Kidney (tissue), 14 donors: ENCODE results near the gene NAT16. TPM values are rescaled to one million over a fixed set of nuclear protein-coding genes. Genes with fewer than 3 reads are reported as not detected.

ENCODE experiments used
- DNase-seq, 5 donors: peaks; one replicate each; pipeline ENCODE4 v3.0.0-alpha.2; 2013 to 2020
- FAIRE-seq: peaks from 2 replicates; lab custom pipeline; 2012; peaks lifted over from hg19 to GRCh38; lab: Jason Lieb, UNC
- H3K27ac ChIP-seq, 2 donors: one replicate each; pipeline ENCODE4 v1.7.0; 2013; ENCODE audit warnings: low read depth in 2 of 2, low read length in 2 of 2, inconsistent platforms in 1 of 2
- H3K27me3 ChIP-seq: one replicate; pipeline ENCODE4 v1.7.1; 2013; ENCODE audit warnings: low read length, inconsistent platforms; ENCODE audit not compliant: control insufficient read depth, insufficient read depth
- H3K36me3 ChIP-seq, 3 donors: one replicate each; pipeline versions ENCODE4 v1.7.0 to v1.7.1; 2013; ENCODE audit warnings: low read length in 3 of 3, control low read depth in 1 of 3, inconsistent platforms in 1 of 3; ENCODE audit not compliant: insufficient read depth in 3 of 3, control insufficient read depth in 2 of 3
- H3K4me1 ChIP-seq, 3 donors: one replicate each; pipeline versions ENCODE4 v1.7.0 to v1.7.1; 2013; ENCODE audit warnings: low read length in 3 of 3, inconsistent platforms in 1 of 3, low read depth in 1 of 3; ENCODE audit not compliant: control insufficient read depth in 2 of 3, insufficient read depth in 2 of 3
- H3K4me3 ChIP-seq, 3 donors: one replicate each; pipeline versions ENCODE4 v1.7.0 to v1.8.1; 2013; ENCODE audit warnings: low read length in 3 of 3, control low read depth in 1 of 3, inconsistent platforms in 1 of 3
- H3K9ac ChIP-seq, 3 donors: one replicate each; pipeline versions ENCODE4 v1.7.0 to v1.7.1; 2013; ENCODE audit warnings: low read length in 3 of 3, control low read depth in 1 of 3, inconsistent platforms in 1 of 3
- H3K9me3 ChIP-seq, 3 donors: one replicate each; pipeline versions ENCODE4 v1.7.0 to v1.7.1; 2013; ENCODE audit warnings: low read length in 3 of 3, control low read depth in 1 of 3, inconsistent platforms in 1 of 3; ENCODE audit not compliant: control insufficient read depth in 2 of 3, insufficient read depth in 1 of 3
- CTCF ChIP-seq: IDR thresholded peaks from 3 replicates; pipeline ENCODE4 v1.5.1; 2012; ENCODE audit warnings: mild to moderate bottlenecking, moderate library complexity, borderline replicate concordance; ENCODE audit not compliant: insufficient read depth; ENCODE audit errors: extremely low read depth
- intact Hi-C: fragments of 100-400 bp; cut with DNase I; formaldehyde crosslinking; loops from one replicate; pipeline ENCODE4 v1.11.1; 2022
- polyA plus RNA-seq: library from polyadenylated mRNA; stranded (reverse); fragments of 350-450 nt; fragmentation: Illumina TruSeq; extraction: RNeasy Lipid Tissue Mini Kit (QIAGEN cat#74804); gene quantifications from one replicate; pipeline ENCODE4 v1.2.3, GENCODE V29; 2014; ENCODE audit warnings: low read depth, low replicate concordance; ENCODE audit not compliant: insufficient read depth
- total RNA-seq: library from RNA; stranded (reverse); fragmentation: NEBNext Ultra II Directional; extraction: Animal tissue kit (Norgen Biotek cat#: 25700); gene quantifications from one replicate; pipeline ENCODE4 v1.2.1, GENCODE V29; 2021
- donor health status: control.
- donor health status: control.
- donor health status: control.
- donor health status: control.
- donor health status: control.
- donor health status: DM: yes; HTN: yes; CAD: no.
- donor health status: Normal renal cell carcinoma (clear cell type).

The NAT16 gene
- total and polyA plus RNA-seq, 2 donors from 2014 or later, result not detected

DNA sequence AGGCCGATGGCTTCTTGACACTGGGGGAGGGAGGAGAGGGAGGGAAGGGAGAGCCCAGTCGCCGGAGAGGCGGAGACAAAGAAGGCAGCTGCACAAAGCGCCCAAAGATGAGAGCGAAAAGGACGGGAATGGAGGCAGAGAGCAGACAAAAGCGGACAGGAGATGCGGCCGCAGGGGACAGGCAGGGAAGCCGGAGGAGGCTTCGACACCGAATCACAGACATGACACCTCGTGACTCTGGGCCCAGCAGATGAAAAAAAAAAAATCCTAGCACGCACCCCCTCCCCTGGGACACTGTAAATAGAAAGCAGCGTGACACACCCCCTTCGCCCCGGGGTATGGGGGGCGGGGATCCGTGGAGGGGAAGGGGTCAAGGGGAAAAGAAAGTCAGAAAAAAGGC is 976 bp downstream of the NAT16 start:
- H3K4me3 ChIP-seq, result no peak overlapping the region
- H3K9me3 ChIP-seq, result no peaks in the 10 kb centered on the region
- no peaks in the 10 kb centered on the region for H3K36me3 ChIP-seq
- TF ChIP-seq CTCF, result no peak
- no peak for DNase-seq
- H3K27me3 ChIP-seq, result peaks cover 41% of the 10 kb centered on the region
- FAIRE-seq, result no peak
- no peak overlapping the region for H3K27ac ChIP-seq
- H3K4me1 ChIP-seq, result no peaks in the 10 kb centered on the region
- intact Hi-C loops, result no loop called here
- H3K9ac ChIP-seq, result no peak overlapping the region

- Histone ChIP-seq H3K4me1 (peaks cover 0 to 5% (median 0%) of the 10 kb centered on the region in 3 donors), H3K9ac (no peak overlapping the region), H3K27me3 (peaks cover 49% of the 10 kb centered on the region), H3K36me3 (no peaks in the 10 kb centered on the region), H3K4me3 (no peak overlapping the region), H3K27ac (no peak overlapping the region), H3K9me3 (no peaks in the 10 kb centered on the region)
- no peak for DNase-seq
- TF ChIP-seq CTCF, result no peak
- intact Hi-C loops, result no loop called here
- no peak for FAIRE-seq
Observed at GRCh38 chr7:101177644-101178043, 2.4 kb downstream of the NAT16 start.

DNA sequence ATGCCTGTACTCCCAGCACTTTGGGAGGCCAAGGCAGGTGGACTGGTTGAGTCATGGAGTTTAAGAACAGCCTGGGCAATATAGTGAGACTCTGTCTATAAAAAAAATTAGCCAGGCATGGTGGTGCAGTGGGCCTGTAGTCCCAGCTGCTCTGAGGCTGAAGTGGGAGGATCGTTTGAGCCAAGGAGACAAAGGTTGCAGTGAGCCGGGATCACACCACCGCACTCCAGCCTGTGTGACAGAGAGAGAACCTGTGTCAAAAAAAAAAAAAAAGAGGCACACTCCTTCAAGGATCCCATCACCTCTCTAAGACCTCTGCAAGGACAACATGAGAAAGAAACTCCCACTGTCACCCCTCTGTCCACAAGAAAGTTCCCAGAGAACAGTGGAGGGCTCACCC is 4.4 kb downstream of the NAT16 start:
- TF ChIP-seq CTCF, result no peak
- Histone ChIP-seq H3K27ac (no peak overlapping the region), H3K4me1 (peaks cover 0 to 8% (median 0%) of the 10 kb centered on the region in 3 donors), H3K4me3 (no peak overlapping the region), H3K36me3 (no peaks in the 10 kb centered on the region), H3K9me3 (no peaks in the 10 kb centered on the region), H3K27me3 (peaks cover 59% of the 10 kb centered on the region), H3K9ac (no peak overlapping the region)
- no peak for FAIRE-seq
- DNase-seq, result no peak
- intact Hi-C loops, result no loop called here

DNA sequence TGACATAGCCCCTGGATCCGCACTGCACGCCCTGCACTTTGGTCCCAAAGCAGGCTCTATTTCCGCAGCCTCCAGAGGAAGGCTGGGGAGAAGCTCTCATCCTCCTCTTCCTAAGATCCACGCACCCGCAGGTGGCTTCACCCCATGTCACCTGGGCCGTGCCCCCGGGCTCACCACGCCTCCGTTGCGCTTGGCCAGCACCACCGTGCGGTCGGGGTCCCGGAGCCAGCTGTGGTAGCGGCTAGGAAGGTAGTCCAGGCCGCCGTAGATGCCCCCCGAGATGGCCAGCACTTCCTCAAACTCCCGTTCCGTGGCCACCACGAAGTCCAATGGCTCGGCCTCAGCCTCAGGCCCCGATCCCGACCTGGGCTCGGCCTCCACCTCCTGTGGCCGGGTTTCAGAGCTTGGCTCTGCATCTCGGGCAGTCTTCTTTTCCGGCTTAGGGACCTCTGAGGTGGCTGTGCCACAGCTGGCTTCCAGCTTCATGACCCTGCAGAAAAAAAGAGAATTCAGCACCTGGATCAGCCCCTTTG is 5.7 kb downstream of the NAT16 start:
- Histone ChIP-seq H3K4me3 (no peak overlapping the region), H3K9ac (no peak overlapping the region), H3K9me3 (no peaks in the 10 kb centered on the region), H3K36me3 (no peaks in the 10 kb centered on the region), H3K27me3 (peaks cover 67% of the 10 kb centered on the region), H3K27ac (no peak overlapping the region), H3K4me1 (peaks cover 0 to 8% (median 0%) of the 10 kb centered on the region in 3 donors)
- no peak for TF ChIP-seq CTCF
- DNase-seq, result no peak
- FAIRE-seq, result no peak
- intact Hi-C loops, result no loop called here
